ENCODE measurements around the gene MOB3A.
A peak's percentile ranks its signal among the peaks of the same experiment; 100 is the strongest.

MOB3A gene

GRCh38 chr19:2051773-2052704 is 44.1 kb downstream of the MOB3A start:
- DNase-seq (ENCODE audit: extremely low spot score) = no peak
- no peak for TF ChIP-seq PKNOX1 (IDR thresholded peaks at IDR 0.05)
- TF ChIP-seq L3MBTL2 (conservative IDR thresholded peaks at IDR 0.05) = no peak
- TF ChIP-seq SP1 (IDR thresholded peaks at IDR 0.05) = no peak
- TF ChIP-seq ELF4 (IDR thresholded peaks at IDR 0.05) = no peak
- no peak for TF ChIP-seq LEF1 (IDR thresholded peaks at IDR 0.05; ENCODE audit: borderline replicate concordance)
- ChIA-PET CTCF (interaction anchor here (1.0 kb wide), 1 partner anchor 18 kb away, joined by 3 read pairs; no protein-coding TSS in a partner anchor), POLR2A (interaction anchor here (0.9 to 3.8 kb wide), 9 partner anchors 9 to 100 kb away, joined by 3 to 33 read pairs (median 5); partner anchors contain the start of gene AP3D1)

DNA sequence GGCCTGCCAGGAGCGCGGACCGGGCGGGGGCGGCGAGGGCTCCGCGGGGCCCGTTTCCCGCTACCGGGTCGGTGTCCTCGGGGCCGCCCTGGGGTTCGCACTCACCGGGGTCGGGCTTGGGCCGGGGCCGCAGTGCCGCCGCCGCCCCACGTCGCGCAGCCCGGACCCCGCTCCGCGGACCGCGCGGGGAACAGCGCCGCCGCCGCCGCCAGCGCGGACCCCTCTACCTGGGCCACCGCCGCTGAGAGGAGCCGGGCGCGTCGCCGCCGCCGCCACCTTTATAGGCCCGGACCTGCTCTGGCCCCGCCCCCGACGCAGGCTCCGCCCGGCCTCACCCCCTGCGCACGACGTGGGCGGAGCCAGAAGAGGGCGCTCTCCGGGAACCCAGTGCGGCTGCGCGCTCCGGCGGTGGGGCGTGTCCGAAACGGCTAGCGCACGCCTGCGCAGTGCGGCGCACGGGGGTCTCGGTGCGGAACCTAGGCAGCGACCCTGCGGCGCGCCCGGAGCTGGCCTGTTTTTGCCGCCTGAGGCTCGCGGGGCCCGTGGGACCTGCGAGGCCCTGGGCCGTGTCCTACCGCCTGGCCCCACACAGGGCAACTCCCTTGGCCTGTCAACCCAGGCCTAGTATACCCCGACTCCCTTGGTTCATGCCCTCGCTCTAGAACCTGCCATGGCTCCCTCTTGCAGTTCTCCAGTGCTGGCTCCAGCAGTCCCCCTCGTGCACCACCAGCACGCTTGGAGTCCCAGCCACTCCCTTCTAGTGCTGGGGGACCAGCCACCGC is 44.9 kb downstream of the MOB3A start, which contains the start of gene MKNK2:
TSS of gene MKNK2 (minus strand) at position 254 of the 782 bp plus-strand sequence. CDS start 393 bp downstream, outside the sequence.
- CTCF ChIA-PET = interaction anchor here (1.0 kb wide), 1 partner anchor 19 kb away, joined by 3 read pairs; no protein-coding TSS in a partner anchor
- TF ChIP-seq ARNT (IDR thresholded peaks at IDR 0.05) = peak; percentile 77
- peak; percentile 55; the same call in 1 of the 2 replicates for TF ChIP-seq FOXM1 (IDR thresholded peaks at IDR 0.05; ENCODE audit: borderline replicate concordance)
- TF ChIP-seq SUZ12 (IDR thresholded peaks at IDR 0.05) = no peak
- TF ChIP-seq LEF1 (IDR thresholded peaks at IDR 0.05; ENCODE audit: borderline replicate concordance) = peak; percentile 55; the same call in 1 of the 2 replicates
- no peak for TF ChIP-seq FOXA1 (IDR thresholded peaks at IDR 0.05)
- POLR2A ChIA-PET = interaction anchor here (0.9 to 3.8 kb wide), 9 partner anchors 8 to 101 kb away, joined by 3 to 33 read pairs (median 5); partner anchors contain the start of gene AP3D1
- DNase-seq (ENCODE audit: extremely low spot score) = peak; percentile 99

DNA sequence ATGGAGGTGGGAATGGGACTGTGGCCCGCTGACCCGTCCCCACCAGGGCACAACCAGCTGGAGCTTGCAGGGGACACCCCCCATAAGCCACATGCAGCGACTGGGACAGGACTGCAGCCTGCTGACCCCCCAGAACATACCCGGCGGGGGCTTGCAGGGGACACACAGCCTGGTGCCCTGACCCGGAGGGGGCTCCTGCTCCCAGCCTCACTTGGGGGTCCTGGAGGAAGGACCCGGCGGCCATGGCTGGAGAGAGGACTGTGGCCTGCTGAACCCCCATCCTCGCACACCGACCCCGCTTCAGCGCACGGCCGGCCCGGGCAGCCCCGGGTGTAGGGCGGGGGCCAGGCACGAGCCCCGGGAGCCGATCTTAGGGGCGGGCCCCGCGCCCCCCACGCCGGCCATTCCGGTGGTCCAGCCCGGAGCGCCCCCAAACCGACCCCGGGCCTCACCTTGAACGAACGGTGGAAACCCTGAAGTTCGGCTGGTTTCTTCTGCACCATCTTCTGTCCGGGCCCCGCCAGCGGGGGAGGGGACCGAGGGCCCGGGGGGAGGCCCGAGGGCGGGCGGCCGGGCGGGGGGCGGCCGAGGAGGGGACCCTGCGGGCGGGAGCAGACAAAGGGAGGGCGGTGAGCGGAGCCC is 45.7 kb downstream of the MOB3A start:
- POLR2A ChIA-PET = interaction anchor here (1.0 kb wide), 1 partner anchor 9 kb away, joined by 3 read pairs; no protein-coding TSS in a partner anchor
- TF ChIP-seq HDGF (IDR thresholded peaks at IDR 0.05; ENCODE audit: borderline replicate concordance) = no peak
- no peak for DNase-seq (ENCODE audit: extremely low spot score)
- CTCF ChIA-PET = interaction anchor here (0.6 kb wide), 1 partner anchor 208 kb away, joined by 6 read pairs; no protein-coding TSS in a partner anchor

DNA sequence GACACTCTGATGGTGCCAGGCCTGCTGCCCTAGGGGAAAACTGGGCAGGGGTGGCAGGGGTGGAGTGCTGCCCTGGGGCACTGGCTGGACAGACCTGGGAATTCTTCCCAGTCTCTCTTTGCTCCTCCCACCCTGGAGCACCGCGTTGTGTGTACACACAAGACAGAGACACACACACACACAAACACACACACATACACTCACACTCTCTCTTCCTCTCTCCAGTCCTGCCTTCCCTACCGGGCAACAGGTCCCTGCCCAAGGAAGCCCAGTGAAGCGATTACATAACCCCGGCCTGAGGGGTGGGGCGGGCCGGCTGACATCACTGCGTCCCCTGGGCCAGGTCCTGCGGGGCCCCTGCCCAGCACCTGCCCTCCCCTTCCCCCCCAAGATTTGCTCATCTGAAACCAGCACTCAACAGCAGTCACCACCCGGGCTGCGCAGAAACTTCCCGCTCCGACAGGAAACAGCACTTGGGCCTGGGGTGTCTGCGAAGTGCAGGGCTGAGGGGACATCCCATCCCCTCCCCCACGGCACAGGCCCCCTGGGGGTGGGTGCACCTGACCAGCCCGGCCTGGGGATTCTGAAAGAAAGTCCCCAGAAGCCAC is 46.3 kb downstream of the MOB3A start:
- CTCF ChIA-PET = interaction anchor here (0.6 kb wide), 2 partner anchors 104 to 208 kb away, joined by 4 to 6 read pairs; no protein-coding TSS in a partner anchor
- TF ChIP-seq TARDBP (IDR thresholded peaks at IDR 0.05) (no peak), L3MBTL2 (conservative IDR thresholded peaks at IDR 0.05) (no peak), LEF1 (IDR thresholded peaks at IDR 0.05; ENCODE audit: borderline replicate concordance) (no peak), FOXM1 (IDR thresholded peaks at IDR 0.05; ENCODE audit: borderline replicate concordance) (no peak), FOXA1 (IDR thresholded peaks at IDR 0.05) (no peak), HDGF (IDR thresholded peaks at IDR 0.05; ENCODE audit: borderline replicate concordance) (no peak), NFRKB (IDR thresholded peaks at IDR 0.05) (no peak), PKNOX1 (IDR thresholded peaks at IDR 0.05) (no peak), ARNT (IDR thresholded peaks at IDR 0.05) (no peak), ZNF384 (IDR thresholded peaks at IDR 0.05) (no peak), SP1 (IDR thresholded peaks at IDR 0.05) (no peak), CTBP1 (IDR thresholded peaks at IDR 0.05; ENCODE audit: borderline replicate concordance) (no peak), ELF4 (IDR thresholded peaks at IDR 0.05) (no peak), FOXK2 (IDR thresholded peaks at IDR 0.05) (no peak), SUZ12 (IDR thresholded peaks at IDR 0.05) (no peak)
- DNase-seq (ENCODE audit: extremely low spot score) = no peak
- POLR2A ChIA-PET = interaction anchor here (0.9 to 1.4 kb wide), 3 partner anchors 10 to 15 kb away, joined by 3 to 10 read pairs (median 4); no protein-coding TSS in a partner anchor

- TF ChIP-seq FOXA1 (IDR thresholded peaks at IDR 0.05) = no peak
- TF ChIP-seq LEF1 (IDR thresholded peaks at IDR 0.05; ENCODE audit: borderline replicate concordance) = no peak
- TF ChIP-seq FOXM1 (IDR thresholded peaks at IDR 0.05; ENCODE audit: borderline replicate concordance) = no peak
- no peak for TF ChIP-seq ARNT (IDR thresholded peaks at IDR 0.05)
- no peak for TF ChIP-seq FOXK2 (IDR thresholded peaks at IDR 0.05)
- no peak for TF ChIP-seq CTBP1 (IDR thresholded peaks at IDR 0.05; ENCODE audit: borderline replicate concordance)
- no peak for TF ChIP-seq L3MBTL2 (conservative IDR thresholded peaks at IDR 0.05)
- TF ChIP-seq ELF4 (IDR thresholded peaks at IDR 0.05) = no peak
- TF ChIP-seq PKNOX1 (IDR thresholded peaks at IDR 0.05) = no peak
- no peak for TF ChIP-seq ZNF384 (IDR thresholded peaks at IDR 0.05)
- TF ChIP-seq SUZ12 (IDR thresholded peaks at IDR 0.05) = no peak
- no peak for TF ChIP-seq HDGF (IDR thresholded peaks at IDR 0.05; ENCODE audit: borderline replicate concordance)
- no peak for TF ChIP-seq SP1 (IDR thresholded peaks at IDR 0.05)
- TF ChIP-seq NFRKB (IDR thresholded peaks at IDR 0.05) = no peak
- no peak for TF ChIP-seq BHLHE40 (IDR thresholded peaks at IDR 0.05; ENCODE audit: borderline replicate concordance)
- no peak for TF ChIP-seq TARDBP (IDR thresholded peaks at IDR 0.05)
- ChIA-PET POLR2A (interaction anchor here (0.9 to 1.4 kb wide), 2 partner anchors 11 to 14 kb away, joined by 4 to 10 read pairs; no protein-coding TSS in a partner anchor), CTCF (interaction anchor here (0.6 kb wide), 1 partner anchor 104 kb away, joined by 4 read pairs; no protein-coding TSS in a partner anchor)
- DNase-seq (ENCODE audit: extremely low spot score) = no peak
Observed at GRCh38 chr19:2048959-2049740, 47.0 kb downstream of the MOB3A start.

All from HEK293T (cell line).